ENCODE data around the gene CREB3L2. TPM values are rescaled to one million over a fixed set of nuclear protein-coding genes. Genes with fewer than 3 reads are reported as not detected.

CREB3L2 gene
- polyA plus RNA-seq, 1 of the 3 experiments (the other 2 are of a cell fraction), result 22.9 TPM

GRCh38 chr7:137916564-137916963, 85.3 kb downstream of the CREB3L2 start:
- ChIA-PET POLR2A (no interaction called here), CTCF (interaction anchor here (0.7 to 20.5 kb wide), 6 partner anchors 13 to 311 kb away, joined by 3 to 642 read pairs (median 9); partner anchors contain the start of gene CREB3L2)
- H3K79me2 ChIP-seq (ENCODE audit: insufficient read depth), result peaks cover 85% of the 10 kb centered on the region

More at GRCh38 chr7:137916564-137916963, 85.3 kb downstream of the CREB3L2 start:
- Histone ChIP-seq H4K20me1 (ENCODE audit: insufficient read depth) (no peaks in the 10 kb centered on the region), H3K4me1 (ENCODE audit: control insufficient read depth in 1 of 2, insufficient read depth in 2 of 2, low read depth in 1 of 2, low read length in 1 of 2) (peaks cover 0 to 9% of the 10 kb centered on the region in 2 experiments; a peak in 1 of 4 replicates), H2AFZ (ENCODE audit: low read depth) (no peak overlapping the region), H3K9ac (no peak overlapping the region), H3F3A (replicated peaks; ENCODE audit: insufficient read depth) (no peaks in the 10 kb centered on the region), H3K4me3 (ENCODE audit: low read depth in 2 of 2, low read length in 1 of 2) (no peak overlapping the region), H3K9me2 (no peaks in the 10 kb centered on the region), H3K4me2 (no peak overlapping the region), H3K27ac (ENCODE audit: low read depth in 2 of 2, low read length in 1 of 2) (peak overlapping the region in 1 of 2 experiments; percentile 62; a peak in 2 of 4 replicates), H3K9me3 (no peaks in the 10 kb centered on the region), H3K27me3 (ENCODE audit: insufficient read depth) (no peaks in the 10 kb centered on the region), H3K36me3 (replicated peaks in 1 of 2; ENCODE audit: control insufficient read depth in 1 of 2, insufficient read depth in 2 of 2, low read length in 1 of 2) (peaks cover 25 to 50% of the 10 kb centered on the region in 2 experiments)
- DNase-seq, result no peak
- no peak for TF ChIP-seq RFX5 (IDR thresholded peaks at IDR 0.05; ENCODE audit: low read length)
- TF ChIP-seq, protein P1, sequence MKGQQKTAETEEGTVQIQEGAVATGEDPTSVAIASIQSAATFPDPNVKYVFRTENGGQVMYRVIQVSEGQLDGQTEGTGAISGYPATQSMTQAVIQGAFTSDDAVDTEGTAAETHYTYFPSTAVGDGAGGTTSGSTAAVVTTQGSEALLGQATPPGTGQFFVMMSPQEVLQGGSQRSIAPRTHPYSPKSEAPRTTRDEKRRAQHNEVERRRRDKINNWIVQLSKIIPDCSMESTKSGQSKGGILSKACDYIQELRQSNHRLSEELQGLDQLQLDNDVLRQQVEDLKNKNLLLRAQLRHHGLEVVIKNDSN (IDR thresholded peaks at IDR 0.05; ENCODE audit: borderline replicate concordance, low read depth), result no peak
- TF ChIP-seq USF2 (IDR thresholded peaks at IDR 0.05; ENCODE audit: borderline replicate concordance, low read depth, low read length), result no peak
- no peak for TF ChIP-seq MAX (IDR thresholded peaks at IDR 0.05; ENCODE audit: low read depth)
- TF ChIP-seq, protein P2, sequence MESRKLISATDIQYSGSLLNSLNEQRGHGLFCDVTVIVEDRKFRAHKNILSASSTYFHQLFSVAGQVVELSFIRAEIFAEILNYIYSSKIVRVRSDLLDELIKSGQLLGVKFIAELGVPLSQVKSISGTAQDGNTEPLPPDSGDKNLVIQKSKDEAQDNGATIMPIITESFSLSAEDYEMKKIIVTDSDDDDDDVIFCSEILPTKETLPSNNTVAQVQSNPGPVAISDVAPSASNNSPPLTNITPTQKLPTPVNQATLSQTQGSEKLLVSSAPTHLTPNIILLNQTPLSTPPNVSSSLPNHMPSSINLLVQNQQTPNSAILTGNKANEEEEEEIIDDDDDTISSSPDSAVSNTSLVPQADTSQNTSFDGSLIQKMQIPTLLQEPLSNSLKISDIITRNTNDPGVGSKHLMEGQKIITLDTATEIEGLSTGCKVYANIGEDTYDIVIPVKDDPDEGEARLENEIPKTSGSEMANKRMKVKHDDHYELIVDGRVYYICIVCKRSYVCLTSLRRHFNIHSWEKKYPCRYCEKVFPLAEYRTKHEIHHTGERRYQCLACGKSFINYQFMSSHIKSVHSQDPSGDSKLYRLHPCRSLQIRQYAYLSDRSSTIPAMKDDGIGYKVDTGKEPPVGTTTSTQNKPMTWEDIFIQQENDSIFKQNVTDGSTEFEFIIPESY (IDR thresholded peaks at IDR 0.05; ENCODE audit: borderline replicate concordance, low read depth), result no peak
- TF ChIP-seq, protein P3, sequence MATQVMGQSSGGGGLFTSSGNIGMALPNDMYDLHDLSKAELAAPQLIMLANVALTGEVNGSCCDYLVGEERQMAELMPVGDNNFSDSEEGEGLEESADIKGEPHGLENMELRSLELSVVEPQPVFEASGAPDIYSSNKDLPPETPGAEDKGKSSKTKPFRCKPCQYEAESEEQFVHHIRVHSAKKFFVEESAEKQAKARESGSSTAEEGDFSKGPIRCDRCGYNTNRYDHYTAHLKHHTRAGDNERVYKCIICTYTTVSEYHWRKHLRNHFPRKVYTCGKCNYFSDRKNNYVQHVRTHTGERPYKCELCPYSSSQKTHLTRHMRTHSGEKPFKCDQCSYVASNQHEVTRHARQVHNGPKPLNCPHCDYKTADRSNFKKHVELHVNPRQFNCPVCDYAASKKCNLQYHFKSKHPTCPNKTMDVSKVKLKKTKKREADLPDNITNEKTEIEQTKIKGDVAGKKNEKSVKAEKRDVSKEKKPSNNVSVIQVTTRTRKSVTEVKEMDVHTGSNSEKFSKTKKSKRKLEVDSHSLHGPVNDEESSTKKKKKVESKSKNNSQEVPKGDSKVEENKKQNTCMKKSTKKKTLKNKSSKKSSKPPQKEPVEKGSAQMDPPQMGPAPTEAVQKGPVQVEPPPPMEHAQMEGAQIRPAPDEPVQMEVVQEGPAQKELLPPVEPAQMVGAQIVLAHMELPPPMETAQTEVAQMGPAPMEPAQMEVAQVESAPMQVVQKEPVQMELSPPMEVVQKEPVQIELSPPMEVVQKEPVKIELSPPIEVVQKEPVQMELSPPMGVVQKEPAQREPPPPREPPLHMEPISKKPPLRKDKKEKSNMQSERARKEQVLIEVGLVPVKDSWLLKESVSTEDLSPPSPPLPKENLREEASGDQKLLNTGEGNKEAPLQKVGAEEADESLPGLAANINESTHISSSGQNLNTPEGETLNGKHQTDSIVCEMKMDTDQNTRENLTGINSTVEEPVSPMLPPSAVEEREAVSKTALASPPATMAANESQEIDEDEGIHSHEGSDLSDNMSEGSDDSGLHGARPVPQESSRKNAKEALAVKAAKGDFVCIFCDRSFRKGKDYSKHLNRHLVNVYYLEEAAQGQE (IDR thresholded peaks at IDR 0.05; ENCODE audit: low read depth, low read length), result no peak
- no peak for TF ChIP-seq MXI1 (IDR thresholded peaks at IDR 0.05; ENCODE audit: low read depth, low read length)
- no peak for TF ChIP-seq SMC3 (IDR thresholded peaks at IDR 0.05; ENCODE audit: low read depth, low read length)
- no peak for TF ChIP-seq RAD21 (IDR thresholded peaks at IDR 0.05; ENCODE audit: low read length)
- TF ChIP-seq, protein P4, sequence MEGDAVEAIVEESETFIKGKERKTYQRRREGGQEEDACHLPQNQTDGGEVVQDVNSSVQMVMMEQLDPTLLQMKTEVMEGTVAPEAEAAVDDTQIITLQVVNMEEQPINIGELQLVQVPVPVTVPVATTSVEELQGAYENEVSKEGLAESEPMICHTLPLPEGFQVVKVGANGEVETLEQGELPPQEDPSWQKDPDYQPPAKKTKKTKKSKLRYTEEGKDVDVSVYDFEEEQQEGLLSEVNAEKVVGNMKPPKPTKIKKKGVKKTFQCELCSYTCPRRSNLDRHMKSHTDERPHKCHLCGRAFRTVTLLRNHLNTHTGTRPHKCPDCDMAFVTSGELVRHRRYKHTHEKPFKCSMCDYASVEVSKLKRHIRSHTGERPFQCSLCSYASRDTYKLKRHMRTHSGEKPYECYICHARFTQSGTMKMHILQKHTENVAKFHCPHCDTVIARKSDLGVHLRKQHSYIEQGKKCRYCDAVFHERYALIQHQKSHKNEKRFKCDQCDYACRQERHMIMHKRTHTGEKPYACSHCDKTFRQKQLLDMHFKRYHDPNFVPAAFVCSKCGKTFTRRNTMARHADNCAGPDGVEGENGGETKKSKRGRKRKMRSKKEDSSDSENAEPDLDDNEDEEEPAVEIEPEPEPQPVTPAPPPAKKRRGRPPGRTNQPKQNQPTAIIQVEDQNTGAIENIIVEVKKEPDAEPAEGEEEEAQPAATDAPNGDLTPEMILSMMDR (IDR thresholded peaks at IDR 0.05), result no peak
- no peak for TF ChIP-seq YY1 (IDR thresholded peaks at IDR 0.05; ENCODE audit: low read depth)
- no peak for TF ChIP-seq FOXJ3 (CRISPR knock-in tag; IDR thresholded peaks at IDR 0.05)
- TF ChIP-seq SIN3A (IDR thresholded peaks at IDR 0.05; ENCODE audit: borderline replicate concordance, low read depth, low read length), result no peak
- WGBS (ENCODE audit: low lambda C conversion rate), result 96% methylated on average over 8 of the region's 8 CpGs

Data from SK-N-SH (cell line).